ENCODE data around the gene RALY.
A peak's percentile ranks its signal among the peaks of the same experiment; 100 is the strongest.
"Not testable (repeated sequence)": the region's sequence is repeated elsewhere in the genome, so short reads cannot be mapped to it uniquely, and the experiment has no call there.

The RALY gene

GRCh38 chr20:34018166-34018565 is 24.5 kb downstream of the RALY start:
- no peak for DNase-seq

GRCh38 chr20:34022151-34022838 is 28.6 kb downstream of the RALY start:
- peak; percentile 91 for DNase-seq

GRCh38 chr20:34022839-34023234 is 29.1 kb downstream of the RALY start:
- DNase-seq, result no peak

- DNase-seq, result no peak
These were observed 30.4 kb downstream of the RALY start for GRCh38 chr20:34023937-34024722.

GRCh38 chr20:34024723-34025351 is 31.1 kb downstream of the RALY start:
- no peak for DNase-seq

GRCh38 chr20:34028013-34028412 is 34.3 kb downstream of the RALY start:
- not testable (repeated sequence) for DNase-seq

GRCh38 chr20:34029415-34029814 is 35.7 kb downstream of the RALY start:
- DNase-seq, result no peak

GRCh38 chr20:34030456-34030855 is 36.7 kb downstream of the RALY start:
- peak; percentile 18 for DNase-seq

- DNase-seq, result no peak
These were observed 40.2 kb downstream of the RALY start for GRCh38 chr20:34033903-34034302.

GRCh38 chr20:34037121-34037520 is 43.4 kb downstream of the RALY start:
- no peak for DNase-seq

GRCh38 chr20:34037767-34038166 is 44.1 kb downstream of the RALY start:
- DNase-seq, result no peak

- no peak for DNase-seq
These were observed 46.7 kb downstream of the RALY start for GRCh38 chr20:34040300-34040995.

GRCh38 chr20:34041226-34041625 is 47.5 kb downstream of the RALY start:
- DNase-seq, result no peak

- no peak for DNase-seq
These were observed 48.6 kb downstream of the RALY start for GRCh38 chr20:34042262-34042661.

- DNase-seq, result no peak
These were observed 49.3 kb downstream of the RALY start for GRCh38 chr20:34043025-34043424.

- DNase-seq, result no peak
These were observed 51.6 kb downstream of the RALY start for GRCh38 chr20:34045294-34045693.

- DNase-seq, result no peak
These were observed 52.4 kb downstream of the RALY start for GRCh38 chr20:34045930-34046725.

- DNase-seq, result no peak
These were observed 53.4 kb downstream of the RALY start for GRCh38 chr20:34047010-34047687.

- DNase-seq, result no peak
These were observed 54.2 kb downstream of the RALY start for GRCh38 chr20:34047917-34048316.

- no peak for DNase-seq
These were observed 55.7 kb downstream of the RALY start for GRCh38 chr20:34049389-34049788.

- no peak for DNase-seq
These were observed 56.4 kb downstream of the RALY start for GRCh38 chr20:34049897-34050695.

Measured in MV-4-11 (cell line).